Measurements from ENCODE around the gene UCHL3. TPM values are rescaled to one million over a fixed set of nuclear protein-coding genes. Genes with fewer than 3 reads are reported as not detected.

The UCHL3 gene
- total RNA-seq, 1 experiment from 2014 or later: 59.2 TPM

- Histone ChIP-seq H3K4me1 (no peaks in the 10 kb centered on the region), H3K27me3 (no peaks in the 10 kb centered on the region), H3K9me3 (replicated peaks) (peaks cover 3% of the 10 kb centered on the region), H3K36me3 (peaks cover 33% of the 10 kb centered on the region), H3K27ac (no peak overlapping the region), H3K4me3 (no peak overlapping the region)
- DNase-seq: no peak
Observed at GRCh38 chr13:75579529-75579928, 29.9 kb downstream of the UCHL3 start.

GRCh38 chr13:75581874-75582640 is 32.5 kb downstream of the UCHL3 start:
- no peaks in the 10 kb centered on the region for H3K27me3 ChIP-seq
- H3K4me1 ChIP-seq: no peaks in the 10 kb centered on the region
- H3K36me3 ChIP-seq: peaks cover 24% of the 10 kb centered on the region
- peaks cover 3% of the 10 kb centered on the region; the same call in 1 of the 2 replicates for H3K9me3 ChIP-seq (replicated peaks)
- no peak overlapping the region for H3K4me3 ChIP-seq
- H3K27ac ChIP-seq: no peak overlapping the region
- no peak for DNase-seq

GRCh38 chr13:75583091-75583490 is 33.5 kb downstream of the UCHL3 start:
- Histone ChIP-seq H3K27me3 (no peaks in the 10 kb centered on the region), H3K9me3 (replicated peaks) (peaks cover 3% of the 10 kb centered on the region; the same call in 1 of the 2 replicates), H3K4me1 (no peaks in the 10 kb centered on the region), H3K27ac (no peak overlapping the region), H3K4me3 (no peak overlapping the region), H3K36me3 (peaks cover 16% of the 10 kb centered on the region)
- DNase-seq: no peak

- H3K27ac ChIP-seq: no peak overlapping the region
- DNase-seq: no peak
- peaks cover 3% of the 10 kb centered on the region; the same call in 1 of the 2 replicates for H3K9me3 ChIP-seq (replicated peaks)
- no peaks in the 10 kb centered on the region for H3K27me3 ChIP-seq
- H3K36me3 ChIP-seq: peaks cover 16% of the 10 kb centered on the region
- H3K4me1 ChIP-seq: no peaks in the 10 kb centered on the region
- no peak overlapping the region for H3K4me3 ChIP-seq
Observed at GRCh38 chr13:75585153-75585552, 35.6 kb downstream of the UCHL3 start.

- no peaks in the 10 kb centered on the region; the same call in 1 of the 2 replicates for H3K9me3 ChIP-seq (replicated peaks)
- no peaks in the 10 kb centered on the region for H3K4me1 ChIP-seq
- H3K27ac ChIP-seq: no peak overlapping the region
- no peak overlapping the region for H3K4me3 ChIP-seq
- H3K36me3 ChIP-seq: peaks cover 16% of the 10 kb centered on the region
- no peaks in the 10 kb centered on the region for H3K27me3 ChIP-seq
- DNase-seq: peak in 1 of 2 experiments; percentile 0
Observed at GRCh38 chr13:75587679-75588078, 38.1 kb downstream of the UCHL3 start.

GRCh38 chr13:75596657-75597182 is 47.1 kb downstream of the UCHL3 start:
- H3K4me1 ChIP-seq: no peaks in the 10 kb centered on the region; the same call in 1 of the 2 replicates
- no peak overlapping the region for H3K4me3 ChIP-seq
- DNase-seq: no peak
- H3K27me3 ChIP-seq: no peaks in the 10 kb centered on the region
- H3K9me3 ChIP-seq (replicated peaks): no peaks in the 10 kb centered on the region
- H3K36me3 ChIP-seq: peaks cover 5% of the 10 kb centered on the region
- no peak overlapping the region for H3K27ac ChIP-seq

- H3K4me1 ChIP-seq: no peaks in the 10 kb centered on the region; the same call in 1 of the 2 replicates
- H3K9me3 ChIP-seq (replicated peaks): no peaks in the 10 kb centered on the region
- peaks cover 10% of the 10 kb centered on the region for H3K36me3 ChIP-seq
- no peak overlapping the region for H3K27ac ChIP-seq
- no peak overlapping the region for H3K4me3 ChIP-seq
- no peak for DNase-seq
- no peaks in the 10 kb centered on the region for H3K27me3 ChIP-seq
Observed at GRCh38 chr13:75600371-75600770, 50.8 kb downstream of the UCHL3 start.

- no peak overlapping the region for H3K27ac ChIP-seq
- H3K9me3 ChIP-seq (replicated peaks): no peaks in the 10 kb centered on the region
- H3K27me3 ChIP-seq: no peaks in the 10 kb centered on the region
- no peak overlapping the region for H3K4me3 ChIP-seq
- H3K4me1 ChIP-seq: no peaks in the 10 kb centered on the region; the same call in 1 of the 2 replicates
- no peak for DNase-seq
- H3K36me3 ChIP-seq: peaks cover 7% of the 10 kb centered on the region
Observed at GRCh38 chr13:75603038-75603437, 53.4 kb downstream of the UCHL3 start.

- no peaks in the 10 kb centered on the region for H3K9me3 ChIP-seq (replicated peaks)
- H3K36me3 ChIP-seq: peaks cover 7% of the 10 kb centered on the region
- H3K27ac ChIP-seq: no peak overlapping the region
- H3K4me3 ChIP-seq: no peak overlapping the region
- no peak for DNase-seq
- no peaks in the 10 kb centered on the region for H3K4me1 ChIP-seq
- H3K27me3 ChIP-seq: no peaks in the 10 kb centered on the region
Observed at GRCh38 chr13:75607447-75607846, 57.9 kb downstream of the UCHL3 start.

- Histone ChIP-seq H3K4me1 (no peaks in the 10 kb centered on the region), H3K4me3 (no peak overlapping the region), H3K9me3 (replicated peaks) (no peaks in the 10 kb centered on the region), H3K27me3 (no peaks in the 10 kb centered on the region), H3K27ac (no peak overlapping the region), H3K36me3 (peaks cover 2% of the 10 kb centered on the region; the same call in 1 of the 2 replicates)
- no peak for DNase-seq
Observed at GRCh38 chr13:75610466-75610865, 60.9 kb downstream of the UCHL3 start.

- Histone ChIP-seq H3K36me3 (peaks cover 2% of the 10 kb centered on the region; the same call in 1 of the 2 replicates), H3K27me3 (no peaks in the 10 kb centered on the region), H3K4me1 (no peaks in the 10 kb centered on the region), H3K9me3 (replicated peaks) (no peaks in the 10 kb centered on the region), H3K27ac (no peak overlapping the region), H3K4me3 (no peak overlapping the region)
- DNase-seq: no peak
Observed at GRCh38 chr13:75612354-75612753, 62.8 kb downstream of the UCHL3 start.

GRCh38 chr13:75617230-75617629 is 67.6 kb downstream of the UCHL3 start:
- Histone ChIP-seq H3K27ac (no peak overlapping the region), H3K4me3 (no peak overlapping the region), H3K36me3 (no peaks in the 10 kb centered on the region), H3K9me3 (replicated peaks) (no peaks in the 10 kb centered on the region), H3K27me3 (no peaks in the 10 kb centered on the region), H3K4me1 (0 out of 2 replicates have a peak, but pooled peaks cover 3% of the 10 kb centered on the region)
- DNase-seq: no peak

- DNase-seq: no peak
Observed at GRCh38 chr13:75618308-75618707, 68.7 kb downstream of the UCHL3 start.

GRCh38 chr13:75620020-75620419 is 70.4 kb downstream of the UCHL3 start:
- Histone ChIP-seq H3K9me3 (replicated peaks) (no peaks in the 10 kb centered on the region), H3K27me3 (no peaks in the 10 kb centered on the region), H3K27ac (no peak overlapping the region), H3K4me3 (no peak overlapping the region), H3K4me1 (0 out of 2 replicates have a peak, but pooled peaks cover 3% of the 10 kb centered on the region), H3K36me3 (no peaks in the 10 kb centered on the region)
- no peak for DNase-seq

More at GRCh38 chr13:75618308-75618707, 68.7 kb downstream of the UCHL3 start:
- Histone ChIP-seq H3K4me1 (0 out of 2 replicates have a peak, but pooled peaks cover 3% of the 10 kb centered on the region), H3K4me3 (no peak overlapping the region), H3K9me3 (replicated peaks) (no peaks in the 10 kb centered on the region), H3K27me3 (no peaks in the 10 kb centered on the region), H3K36me3 (no peaks in the 10 kb centered on the region), H3K27ac (no peak overlapping the region)

- 0 out of 2 replicates have a peak, but pooled peaks cover 3% of the 10 kb centered on the region for H3K4me1 ChIP-seq
- H3K9me3 ChIP-seq (replicated peaks): no peaks in the 10 kb centered on the region
- no peaks in the 10 kb centered on the region for H3K27me3 ChIP-seq
- H3K27ac ChIP-seq: no peak overlapping the region
- no peak for DNase-seq
- H3K4me3 ChIP-seq: no peak overlapping the region
- H3K36me3 ChIP-seq: no peaks in the 10 kb centered on the region
Observed at GRCh38 chr13:75621147-75621546, 71.6 kb downstream of the UCHL3 start.

Measured in SJCRH30 (cell line).